EH (cell line): Measurements from ENCODE around the gene TMEM108.
A peak's percentile ranks its signal among the peaks of the same experiment; 100 is the strongest.

ENCODE experiments used
- DNase-seq: peaks from one replicate; pipeline ENCODE4 v3.0.0-alpha.2; 2015; ENCODE audit warnings: low read depth

Gene TMEM108

DNA sequence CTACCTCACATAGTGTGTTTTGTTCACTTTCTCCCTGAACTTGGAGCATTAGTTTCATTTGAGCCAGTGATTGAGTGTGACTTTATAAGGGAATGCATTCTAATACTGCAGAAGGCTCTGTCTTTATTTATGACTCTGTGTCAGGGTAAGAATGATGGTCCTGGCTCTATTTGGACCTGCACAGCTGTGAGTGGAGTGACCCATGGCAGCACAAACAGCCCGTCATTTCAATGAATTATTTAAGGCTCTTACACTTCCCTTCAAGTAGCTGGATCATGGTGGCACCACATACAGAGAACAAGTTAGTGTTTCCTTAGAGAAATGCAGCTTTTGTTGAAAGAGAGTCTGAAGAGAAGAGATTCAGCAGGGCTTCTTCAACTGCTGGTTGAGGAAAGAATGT is 16.4 kb downstream of the TMEM108 start:
- DNase-seq = no peak

DNA sequence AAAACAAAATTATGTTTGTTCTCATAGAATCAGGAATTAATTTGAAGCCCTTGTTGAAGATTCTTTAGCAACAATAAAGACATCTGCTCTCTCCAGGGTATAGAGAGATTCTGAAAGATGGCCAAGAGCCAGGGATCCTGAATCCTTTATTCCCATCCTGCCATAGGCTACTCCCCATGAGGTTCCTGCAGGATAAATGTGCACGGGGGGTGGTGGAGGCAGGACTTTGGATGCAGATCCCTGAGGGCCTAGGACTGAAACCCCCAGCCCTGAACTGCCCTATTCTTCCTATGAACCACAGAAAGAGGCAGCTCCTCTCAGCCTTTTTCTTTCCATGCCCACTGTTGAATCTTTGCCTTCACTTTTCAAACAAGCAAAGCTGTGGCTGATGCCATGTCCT is 17.1 kb downstream of the TMEM108 start:
- no peak for DNase-seq

DNA sequence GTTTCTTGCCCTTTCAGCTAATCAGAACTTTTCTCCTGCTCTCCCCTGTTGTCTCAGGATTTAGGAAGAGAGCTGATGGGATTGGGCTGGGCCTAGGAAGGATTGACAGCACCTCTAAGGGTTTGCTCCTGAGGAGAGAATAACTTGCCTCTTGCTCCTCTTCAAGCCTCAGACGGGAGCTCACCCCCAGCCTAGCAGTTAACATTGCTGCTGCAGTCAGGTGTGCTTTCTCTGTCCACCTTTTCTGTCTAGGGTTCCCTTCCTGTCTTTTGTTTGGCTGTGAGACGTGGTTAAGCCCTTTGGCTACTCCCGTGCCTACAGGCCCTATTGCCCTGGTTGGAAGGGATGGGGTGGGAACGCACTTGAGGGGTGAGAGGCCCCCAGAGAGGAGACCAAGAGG is 20.1 kb downstream of the TMEM108 start:
- no peak for DNase-seq

DNA sequence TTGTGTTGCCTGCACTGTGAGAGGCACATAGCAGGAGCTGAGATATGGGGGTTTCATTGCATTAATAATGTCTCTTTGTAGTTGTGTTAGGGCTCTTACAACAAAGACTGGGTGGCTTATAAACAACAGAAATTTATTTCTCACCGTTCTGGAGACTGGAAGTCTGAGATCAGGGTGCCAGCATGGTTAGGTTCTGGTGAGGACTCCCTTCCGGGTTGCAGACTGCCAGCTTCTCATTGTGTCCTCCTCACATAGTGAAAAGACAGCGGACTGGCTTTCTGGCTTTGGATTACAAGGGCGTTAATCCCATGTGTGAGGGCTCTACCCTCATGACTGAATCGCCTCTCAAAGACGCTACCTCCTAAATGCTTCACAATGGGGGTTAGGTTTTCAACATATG is 20.6 kb downstream of the TMEM108 start:
- DNase-seq = no peak

- no peak for DNase-seq
Measured at GRCh38 chr3:133065193-133065961, 27.2 kb downstream of the TMEM108 start.

DNA sequence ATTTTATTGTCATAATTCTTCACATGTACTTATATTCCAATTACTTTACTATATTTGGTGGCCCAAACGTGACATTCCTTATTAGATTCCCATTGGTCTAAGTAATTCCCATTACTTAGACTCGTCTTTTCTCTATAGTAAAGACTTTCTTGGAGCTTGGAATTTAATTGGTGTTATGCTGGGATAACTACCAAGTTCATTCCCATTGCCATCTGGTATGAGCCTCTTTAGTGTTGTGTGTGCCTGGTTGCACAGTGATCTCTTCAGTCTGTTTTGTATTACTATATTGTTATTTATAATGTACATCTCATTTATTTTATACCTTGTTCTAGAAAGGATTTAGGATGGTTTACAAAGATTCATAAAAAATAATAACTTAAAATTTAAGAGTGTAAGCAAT is 27.8 kb downstream of the TMEM108 start:
- no peak for DNase-seq

- no peak for DNase-seq
Measured at GRCh38 chr3:133069556-133070286, 31.5 kb downstream of the TMEM108 start.

DNA sequence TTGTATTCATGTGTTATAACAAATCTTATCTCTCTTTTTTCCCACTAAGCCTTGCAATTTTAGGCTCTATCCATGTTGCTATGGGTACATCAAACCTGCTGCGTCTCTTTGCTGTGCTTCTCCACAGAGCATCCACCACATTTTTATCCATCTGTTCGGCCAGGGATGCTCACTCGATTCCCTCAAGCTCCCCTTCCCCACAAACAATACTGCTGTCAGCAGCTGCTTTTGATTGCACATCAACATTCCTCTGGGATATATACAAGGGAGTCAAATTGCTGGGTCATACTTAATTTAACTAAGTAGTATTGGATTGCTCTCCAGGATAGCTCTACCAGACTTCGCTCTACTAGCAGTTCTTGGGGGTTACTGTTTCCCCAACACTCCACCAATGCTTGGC is 36.8 kb downstream of the TMEM108 start:
- DNase-seq = no peak

- DNase-seq = no peak
Measured at GRCh38 chr3:133077688-133078087, 39.5 kb downstream of the TMEM108 start.

DNA sequence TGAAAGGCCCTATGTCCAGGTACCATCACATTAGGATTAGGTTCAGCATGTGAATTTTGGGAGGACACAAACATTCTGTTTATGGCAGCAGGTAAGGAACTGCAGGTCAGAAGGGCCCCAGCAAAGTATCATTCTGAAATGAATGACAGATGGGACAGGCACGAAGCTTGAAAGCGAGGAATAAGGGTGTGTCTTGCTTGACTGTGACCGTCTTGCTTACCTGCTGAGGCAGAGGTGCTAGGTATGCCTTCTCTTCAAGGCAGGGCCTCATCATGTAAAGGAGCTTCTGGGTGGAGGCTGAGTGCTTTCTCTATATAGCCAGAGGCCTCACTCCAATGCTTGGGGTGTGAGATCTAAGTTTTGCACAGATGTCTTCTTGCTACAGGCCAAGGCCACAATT is 41.4 kb downstream of the TMEM108 start:
- no peak for DNase-seq

GRCh38 chr3:133081016-133081415 is 42.8 kb downstream of the TMEM108 start:
- no peak for DNase-seq

GRCh38 chr3:133083395-133083794 is 45.2 kb downstream of the TMEM108 start:
- DNase-seq = no peak

- DNase-seq = no peak
Measured at GRCh38 chr3:133089906-133090485, 51.8 kb downstream of the TMEM108 start.

DNA sequence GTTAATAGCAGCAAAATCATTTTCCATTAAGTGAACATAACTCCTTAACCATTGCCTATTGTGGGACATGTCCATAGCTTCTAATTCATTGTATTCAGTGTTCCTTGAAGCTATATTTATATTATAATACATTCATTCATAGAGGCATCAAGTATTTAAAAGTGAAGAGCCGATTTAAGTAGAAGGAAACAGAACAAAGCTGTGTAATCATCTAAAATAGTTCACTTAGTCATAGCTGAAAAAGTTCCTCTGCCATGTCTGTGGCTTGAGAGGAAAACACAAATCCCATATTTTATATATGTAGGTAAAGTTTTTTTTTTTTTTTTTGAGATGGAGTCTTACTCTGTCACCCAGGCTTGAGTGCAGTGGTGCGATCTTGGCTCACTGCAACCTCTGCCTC is 54.5 kb downstream of the TMEM108 start:
- DNase-seq = no peak

- no peak for DNase-seq
Measured at GRCh38 chr3:133093366-133093765, 55.2 kb downstream of the TMEM108 start.

DNA sequence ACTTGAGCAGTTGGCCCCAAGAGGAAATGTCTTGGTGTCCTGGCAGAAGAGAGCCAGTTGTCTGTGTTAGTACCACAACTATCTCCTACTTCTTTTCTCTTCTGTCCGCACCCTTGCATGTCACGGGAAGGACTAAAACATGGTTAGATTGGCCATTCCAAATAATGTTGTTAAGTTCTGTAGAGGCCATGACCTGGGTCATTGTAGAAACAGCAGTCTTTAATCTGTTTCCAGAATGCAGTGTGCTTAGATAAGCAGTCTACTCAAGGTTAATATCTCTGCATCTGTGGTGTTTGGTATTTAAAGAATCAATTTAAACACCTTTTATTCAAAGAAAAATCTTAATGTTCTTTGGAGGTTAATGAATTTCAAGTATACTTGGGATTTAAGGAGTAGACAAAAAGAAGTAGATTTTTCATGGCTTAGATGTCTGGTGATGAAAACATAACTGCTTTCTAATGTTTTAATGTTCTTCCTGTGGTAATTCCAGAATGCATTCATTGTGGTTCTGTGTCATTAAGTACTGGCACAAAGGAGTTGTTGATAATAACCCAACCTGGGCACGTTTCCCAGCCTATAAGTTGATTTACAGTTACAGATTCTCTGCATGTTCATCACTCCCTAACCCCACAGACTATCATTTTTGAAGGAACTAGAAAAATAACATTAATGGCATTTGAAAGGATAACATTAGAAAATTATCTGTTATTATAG is 58.9 kb downstream of the TMEM108 start:
- DNase-seq = no peak

GRCh38 chr3:133103706-133104105 is 65.5 kb downstream of the TMEM108 start:
- no peak for DNase-seq

- DNase-seq = no peak
Measured at GRCh38 chr3:133106169-133106568, 68.0 kb downstream of the TMEM108 start.

DNA sequence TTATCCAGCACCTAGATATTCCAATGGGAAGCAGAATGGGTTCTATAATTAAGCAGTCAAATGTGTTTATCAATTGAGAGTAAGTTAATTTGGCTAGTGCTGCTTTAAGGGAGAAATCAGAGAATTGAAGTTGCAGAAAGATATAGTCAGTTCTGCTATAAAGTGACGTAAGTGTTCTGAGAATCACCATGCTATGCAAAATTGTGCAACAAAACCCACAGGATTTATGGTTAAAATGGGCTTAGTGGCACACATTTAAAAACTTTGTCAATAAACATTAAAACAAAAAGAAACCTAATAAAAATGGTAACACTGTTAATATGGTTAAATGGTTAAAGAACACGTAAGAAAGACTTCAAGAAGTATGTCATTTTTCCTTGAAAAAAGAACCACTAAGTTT is 74.5 kb downstream of the TMEM108 start:
- peak; percentile 3 for DNase-seq

GRCh38 chr3:133113526-133113925 is 75.3 kb downstream of the TMEM108 start:
- no peak for DNase-seq

DNA sequence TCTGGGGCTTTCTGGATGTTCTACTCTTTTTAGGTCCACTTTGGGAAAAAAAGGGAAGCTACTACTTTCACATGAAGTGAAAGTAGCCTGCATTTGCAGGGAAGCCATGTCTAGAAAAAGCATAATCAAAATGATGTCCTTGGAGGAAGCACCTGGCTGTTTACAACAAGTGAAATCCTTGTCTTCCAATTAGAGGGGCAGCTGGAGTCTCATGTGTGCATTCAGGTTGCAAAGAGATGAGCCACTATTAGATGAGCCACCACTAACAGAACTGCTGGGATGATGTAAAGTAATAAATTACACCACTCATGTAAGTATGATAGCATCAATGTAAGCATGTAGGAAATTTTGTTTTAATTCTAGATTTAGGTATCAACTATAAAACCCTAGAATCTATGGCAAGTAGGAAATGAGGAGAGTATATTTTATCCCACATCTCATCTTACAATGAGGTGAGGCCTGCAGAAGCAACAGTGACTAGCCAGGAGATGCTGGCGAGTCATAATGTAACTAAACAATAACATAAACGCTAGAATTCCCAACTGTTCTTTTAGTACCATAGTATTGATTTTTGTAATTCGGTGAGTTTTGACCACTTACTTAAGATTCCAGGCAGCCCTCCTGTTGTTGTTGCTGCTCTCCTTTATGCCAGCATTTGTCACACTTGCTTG is 75.9 kb downstream of the TMEM108 start:
- DNase-seq = no peak

GRCh38 chr3:133115176-133115575 is 77.0 kb downstream of the TMEM108 start:
- no peak for DNase-seq
